Amygdala (tissue), 56 donors: ENCODE data around the gene ZNF587.
"Not testable (repeated sequence)": the region's sequence is repeated elsewhere in the genome, so short reads cannot be mapped to it uniquely, and the experiment has no call there.

Experiments used
- DNase-seq, 56 donors: peaks; one replicate each; lab custom pipeline; 2025; lab: John Stamatoyannopoulos, UW

The ZNF587 gene

GRCh38 chr19:57821095-57821494, 28.6 kb upstream of the ZNF587 start:
- not testable (repeated sequence) for DNase-seq

- not testable (repeated sequence) for DNase-seq
These were observed 28.2 kb upstream of the ZNF587 start for GRCh38 chr19:57821501-57821900.

- not testable (repeated sequence) for DNase-seq
These were observed 26.5 kb upstream of the ZNF587 start for GRCh38 chr19:57823155-57823554.

GRCh38 chr19:57823608-57824007, 26.1 kb upstream of the ZNF587 start:
- not testable (repeated sequence) for DNase-seq

GRCh38 chr19:57825511-57825910, 24.1 kb upstream of the ZNF587 start:
- no peak for DNase-seq

- DNase-seq = no peak
These were observed 20.3 kb upstream of the ZNF587 start for GRCh38 chr19:57829316-57829715.

GRCh38 chr19:57830071-57830602, 19.5 kb upstream of the ZNF587 start, which contains the start of gene ZNF587B:
ZNF587B (plus strand) TSS chr19:57830299; CDS start chr19:57830529, 230 bp downstream.
- DNase-seq = peak in 51 of 56 donors; percentile 1 to 82 (median 37)

GRCh38 chr19:57836991-57837390, 12.7 kb upstream of the ZNF587 start:
- not testable (repeated sequence) for DNase-seq

- DNase-seq = not testable (repeated sequence)
These were observed 11.0 kb upstream of the ZNF587 start for GRCh38 chr19:57838622-57839191.

- no peak for DNase-seq
These were observed 8.4 kb upstream of the ZNF587 start for GRCh38 chr19:57841122-57841763.

- DNase-seq = not testable (repeated sequence)
These were observed 2.5 kb upstream of the ZNF587 start for GRCh38 chr19:57847164-57847563.

GRCh38 chr19:57849162-57849665, 445 bp upstream of the ZNF587 start:
- peak in 1 of 56 donors; percentile 32 for DNase-seq

- peak in 2 of 56 donors; percentile 6 to 20 for DNase-seq
These were observed 926 bp downstream of the ZNF587 start for GRCh38 chr19:57850553-57851017.

- not testable (repeated sequence) for DNase-seq
These were observed 2.3 kb downstream of the ZNF587 start for GRCh38 chr19:57851812-57852603.

- not testable (repeated sequence) for DNase-seq
These were observed 4.5 kb downstream of the ZNF587 start for GRCh38 chr19:57854117-57854516.

GRCh38 chr19:57862351-57862750, 12.7 kb downstream of the ZNF587 start:
- DNase-seq = not testable (repeated sequence)

- DNase-seq = no peak
These were observed 18.3 kb downstream of the ZNF587 start for GRCh38 chr19:57867868-57868492.

GRCh38 chr19:57869655-57870054, 20.0 kb downstream of the ZNF587 start:
- not testable (repeated sequence) for DNase-seq

- no peak for DNase-seq
These were observed 20.6 kb downstream of the ZNF587 start for GRCh38 chr19:57870225-57870624.

GRCh38 chr19:57872450-57872849, 22.8 kb downstream of the ZNF587 start:
- no peak for DNase-seq
